GM20431 (cell line): ENCODE data around the gene ZPR1.

ENCODE experiments used
- in situ Hi-C: fragments of 300-500 bp; cut with MseI, MboI; formaldehyde crosslinking; loops from one replicate; pipeline ENCODE4 v1.15.0; 2020; ENCODE audit warnings: low sequenced_read_pairs; ENCODE audit not compliant: unreplicated experiment

The ZPR1 gene

GRCh38 chr11:116796548-116796947, 8.7 kb upstream of the ZPR1 start:
- in situ Hi-C loops, result loop anchor here (25.0 kb wide), 1 partner anchor 316 kb away; no protein-coding TSS in a partner anchor

- in situ Hi-C loops, result loop anchor here (25.0 kb wide), 1 partner anchor 317 kb away; no protein-coding TSS in a partner anchor
Measured at GRCh38 chr11:116794851-116795250, 7.0 kb upstream of the ZPR1 start.

GRCh38 chr11:116793772-116794097, 5.9 kb upstream of the ZPR1 start:
- in situ Hi-C loops, result loop anchor here (25.0 kb wide), 1 partner anchor 319 kb away; no protein-coding TSS in a partner anchor

DNA sequence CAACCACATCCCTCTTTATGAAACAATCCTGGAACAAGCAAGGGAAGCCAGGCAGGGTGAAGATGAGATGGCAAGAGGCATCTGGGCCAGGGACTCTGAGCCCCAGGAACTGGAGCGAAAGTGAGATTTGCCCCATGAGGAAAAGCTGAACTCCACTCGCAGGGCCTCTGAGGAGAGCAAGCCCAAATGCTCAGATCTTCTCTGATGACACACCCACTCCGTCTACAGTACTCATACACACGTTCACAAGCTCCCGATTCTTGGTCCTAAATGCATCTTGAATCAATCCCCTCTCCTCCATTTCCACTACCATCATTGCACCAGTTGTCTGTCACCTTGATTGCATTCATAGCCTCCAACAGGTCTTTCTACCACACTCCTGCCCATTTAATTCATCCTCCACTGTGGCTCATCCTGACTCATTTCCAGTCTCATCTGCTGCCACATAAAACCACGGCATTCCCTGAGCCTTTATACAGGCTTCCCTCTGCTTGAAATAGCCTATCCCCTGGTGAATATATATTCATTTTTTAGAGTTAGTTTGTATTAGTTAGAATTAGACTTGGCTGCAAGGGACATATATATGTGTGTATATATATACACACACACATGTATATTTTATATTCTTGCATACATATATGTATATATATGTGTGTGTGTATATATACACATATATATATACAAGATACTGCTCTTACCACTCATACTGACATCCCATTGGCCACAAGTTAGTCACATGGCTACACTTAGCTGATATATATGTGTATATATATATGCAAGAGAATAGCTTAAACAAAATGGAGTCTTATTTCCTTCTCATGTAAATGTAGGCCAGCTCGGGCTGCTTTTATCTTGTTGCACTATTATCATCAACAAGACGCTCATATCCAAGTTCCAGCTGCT, 5.3 kb upstream of the ZPR1 start:
- in situ Hi-C loops, result loop anchor here (25.0 kb wide), 1 partner anchor 319 kb away; no protein-coding TSS in a partner anchor

- in situ Hi-C loops, result loop anchor here (25.0 kb wide), 1 partner anchor 320 kb away; no protein-coding TSS in a partner anchor
Measured at GRCh38 chr11:116792144-116792868, 4.5 kb upstream of the ZPR1 start.

DNA sequence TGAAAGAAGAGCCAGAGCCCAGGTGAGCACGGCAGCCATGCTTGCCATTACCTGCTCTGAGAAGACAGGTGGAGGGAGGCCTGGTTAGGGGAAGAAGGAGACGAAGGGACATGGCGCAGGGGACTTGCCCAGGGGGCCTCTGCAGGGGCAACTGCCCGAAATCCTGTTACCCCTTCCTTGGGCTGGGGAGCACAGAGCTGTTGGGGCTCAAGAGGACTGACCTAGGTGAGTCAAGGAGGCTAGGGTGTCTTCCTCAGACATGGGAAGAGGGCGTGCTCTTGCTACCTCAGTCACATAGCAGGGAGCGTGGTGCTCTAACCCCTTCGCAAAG, 4.0 kb upstream of the ZPR1 start, which contains the start of gene APOA5:
Gene APOA5, minus strand, starts transcription at position 67 of the 331 bp plus-strand sequence. Its CDS starts 19 bp downstream, at position 48.
- in situ Hi-C loops, result loop anchor here (25.0 kb wide), 1 partner anchor 321 kb away; no protein-coding TSS in a partner anchor

GRCh38 chr11:116791002-116791812, 3.4 kb upstream of the ZPR1 start:
- in situ Hi-C loops, result loop anchor here (25.0 kb wide), 1 partner anchor 321 kb away; no protein-coding TSS in a partner anchor

GRCh38 chr11:116790167-116791001, 2.6 kb upstream of the ZPR1 start:
- in situ Hi-C loops, result loop anchor here (25.0 kb wide), 1 partner anchor 322 kb away; no protein-coding TSS in a partner anchor

DNA sequence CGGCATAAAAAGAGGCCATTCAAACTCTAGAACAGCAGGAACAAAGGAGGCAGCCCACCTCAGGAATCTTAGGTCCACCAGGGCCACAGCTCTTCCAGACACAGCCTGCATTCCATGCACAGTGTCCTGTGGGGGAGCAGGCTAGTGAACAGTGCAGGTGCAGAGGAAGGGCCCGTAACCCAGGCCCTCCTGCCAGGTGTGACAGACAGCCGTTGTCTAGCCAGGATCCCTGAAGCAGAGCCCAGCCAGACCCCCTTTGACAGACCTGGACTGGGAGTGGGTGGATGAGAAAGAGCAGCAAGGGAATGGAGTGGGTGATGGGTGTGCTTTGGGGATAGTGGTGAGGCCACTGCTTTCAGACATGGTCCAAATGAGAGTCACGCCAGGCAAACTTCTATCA, 1.2 kb upstream of the ZPR1 start:
- in situ Hi-C loops, result loop anchor here (25.0 kb wide), 1 partner anchor 323 kb away; no protein-coding TSS in a partner anchor

DNA sequence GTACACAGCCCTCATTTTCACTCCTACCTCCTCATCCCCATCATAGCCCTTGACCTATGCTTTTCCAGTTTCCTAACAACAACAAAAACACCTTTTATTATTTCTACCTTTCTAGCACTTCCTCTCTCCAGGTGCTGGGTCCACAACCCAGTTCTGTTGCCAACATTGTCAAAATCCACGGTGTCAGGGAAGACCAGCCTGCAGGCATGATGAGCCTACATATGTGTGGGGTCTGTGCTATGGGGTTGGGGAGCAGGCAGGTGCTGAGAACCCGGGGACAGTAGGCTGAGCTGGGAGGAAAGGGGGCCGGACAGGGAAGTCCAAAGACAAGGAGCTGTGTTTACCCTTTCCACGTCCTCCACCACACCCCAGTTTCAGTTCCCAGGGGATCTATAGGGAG, 711 bp upstream of the ZPR1 start:
- in situ Hi-C loops, result loop anchor here (25.0 kb wide), 1 partner anchor 324 kb away; no protein-coding TSS in a partner anchor

GRCh38 chr11:116787436-116787785, 412 bp downstream of the ZPR1 start:
- in situ Hi-C loops, result loop anchor here (25.0 kb wide), 1 partner anchor 325 kb away; no protein-coding TSS in a partner anchor

- in situ Hi-C loops, result loop anchor here (25.0 kb wide), 1 partner anchor 325 kb away; no protein-coding TSS in a partner anchor
Measured at GRCh38 chr11:116786966-116787365, 857 bp downstream of the ZPR1 start.

GRCh38 chr11:116786326-116786725, 1.5 kb downstream of the ZPR1 start:
- in situ Hi-C loops, result loop anchor here (25.0 kb wide), 1 partner anchor 326 kb away; no protein-coding TSS in a partner anchor

GRCh38 chr11:116782728-116783127, 5.1 kb downstream of the ZPR1 start:
- in situ Hi-C loops, result loop anchor here (25.0 kb wide), 1 partner anchor 330 kb away; no protein-coding TSS in a partner anchor

- in situ Hi-C loops, result loop anchor here (25.0 kb wide), 1 partner anchor 334 kb away; no protein-coding TSS in a partner anchor
Measured at GRCh38 chr11:116778556-116778955, 9.3 kb downstream of the ZPR1 start.

DNA sequence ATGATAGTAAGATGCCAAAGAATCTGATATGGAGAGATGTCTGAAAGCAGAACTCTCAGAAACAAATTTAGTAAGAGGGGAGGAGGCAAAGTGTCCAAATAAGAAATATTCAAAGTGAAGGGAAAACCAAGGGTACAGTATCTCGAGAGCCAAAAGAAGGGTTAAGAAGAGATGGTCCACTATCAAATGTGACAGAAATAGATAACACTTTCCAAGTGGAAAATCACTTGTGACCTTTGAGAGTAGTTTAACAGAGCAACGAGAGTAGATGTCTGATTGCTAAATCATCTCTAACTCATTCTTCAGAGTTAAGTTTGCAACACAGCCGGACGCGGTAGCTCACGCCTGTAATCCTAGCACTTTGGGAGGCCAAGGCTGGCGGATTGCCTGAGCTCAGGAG, 10.8 kb downstream of the ZPR1 start:
- in situ Hi-C loops, result loop anchor here (25.0 kb wide), 1 partner anchor 335 kb away; no protein-coding TSS in a partner anchor

DNA sequence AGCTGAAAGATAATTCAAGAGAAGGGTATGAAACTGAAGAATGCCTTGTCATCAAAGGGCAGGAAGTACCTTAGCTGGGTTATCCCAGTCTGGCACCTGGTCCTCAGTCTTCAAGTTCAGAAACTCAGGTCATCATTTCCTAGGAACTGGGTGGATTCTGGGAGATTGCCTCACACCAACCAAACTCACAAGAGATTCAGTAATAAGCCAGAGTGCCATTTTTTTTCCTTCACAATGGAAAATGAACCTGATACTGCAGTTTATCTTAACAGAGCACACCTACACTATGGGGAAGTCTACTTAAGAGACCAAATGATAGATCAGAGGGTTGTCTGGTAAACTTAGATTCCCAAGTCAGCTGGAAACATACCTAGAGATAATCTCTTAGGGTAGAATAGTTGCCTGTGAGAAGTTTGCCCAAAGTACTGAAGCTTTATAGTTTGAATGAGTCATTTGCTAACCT, 11.3 kb downstream of the ZPR1 start:
- in situ Hi-C loops, result loop anchor here (25.0 kb wide), 1 partner anchor 336 kb away; no protein-coding TSS in a partner anchor

- in situ Hi-C loops, result loop anchor here (25.0 kb wide), 1 partner anchor 336 kb away; no protein-coding TSS in a partner anchor
Measured at GRCh38 chr11:116775975-116776374, 11.8 kb downstream of the ZPR1 start.
